Natural killer cell (primary cell): ENCODE data around the gene GRID1. TPM values are rescaled to one million over a fixed set of nuclear protein-coding genes. Genes with fewer than 3 reads are reported as not detected.

Experiments used
- ATAC-seq, 3 donors: fragments of 150-1000 bp in 2 of 3; fragments of 200-7000 bp in 1 of 3; cut with Tn5 transposase; 1 replicate in 1 of 3; 2 replicates in 2 of 3; pipeline ENCODE4 v1.10.0; 2021; ENCODE audit warnings: mild to moderate bottlenecking in 2 of 3, moderate library complexity in 2 of 3
- DNase-seq, 2 donors: peaks; one replicate each; pipeline versions ENCODE4 v3.0.0 to v3.0.0-alpha.2; 2013 to 2021; ENCODE audit warnings: mixed read lengths in 1 of 2
- H3K27ac ChIP-seq: one replicate; pipeline ENCODE4 v1.5.1; 2013; ENCODE audit warnings: mild to moderate bottlenecking, low read length
- H3K27me3 ChIP-seq: one replicate; pipeline ENCODE4 v1.6.1; 2013; ENCODE audit warnings: low read length; ENCODE audit not compliant: control insufficient read depth, insufficient read depth
- H3K36me3 ChIP-seq: one replicate; pipeline ENCODE4 v1.6.1; 2013; ENCODE audit warnings: low read length; ENCODE audit not compliant: control insufficient read depth, insufficient read depth
- H3K4me1 ChIP-seq: one replicate; pipeline ENCODE4 v1.6.1; 2013; ENCODE audit warnings: low read length; ENCODE audit not compliant: control insufficient read depth, insufficient read depth
- H3K4me3 ChIP-seq: one replicate; pipeline ENCODE4 v1.5.1; 2013; ENCODE audit warnings: low read length
- H3K9me3 ChIP-seq: one replicate; pipeline ENCODE4 v1.6.1; 2013; ENCODE audit warnings: low read length; ENCODE audit not compliant: control insufficient read depth, insufficient read depth
- H3K27ac Mint-ChIP-seq, 2 donors: one replicate each; pipeline ENCODE4 v1.8.0; 2022; ENCODE audit warnings: mild to moderate bottlenecking in 2 of 2, mixed read lengths in 2 of 2, moderate library complexity in 1 of 2
- H3K27me3 Mint-ChIP-seq, 2 donors: one replicate each; pipeline ENCODE4 v1.8.0; 2022; ENCODE audit warnings: low read depth in 2 of 2, mixed read lengths in 2 of 2
- H3K36me3 Mint-ChIP-seq: one replicate; pipeline ENCODE4 v1.8.0; 2022; ENCODE audit warnings: mixed read lengths
- H3K4me1 Mint-ChIP-seq, 2 donors: one replicate each; pipeline ENCODE4 v1.8.0; 2022; ENCODE audit warnings: mixed read lengths in 2 of 2
- H3K4me3 Mint-ChIP-seq: one replicate; pipeline ENCODE4 v1.8.0; 2022; ENCODE audit warnings: mild to moderate bottlenecking, moderate library complexity, mixed read lengths
- H3K9me3 Mint-ChIP-seq, 2 donors: one replicate each; pipeline ENCODE4 v1.8.0; 2022; ENCODE audit warnings: mixed read lengths in 2 of 2
- WGBS: methylation state at CpG from one replicate; pipeline ENCODE4 v1.1.7; 2013; ENCODE audit warnings: missing lambda C conversion rate; ENCODE audit not compliant: insufficient coverage; 5-methylcytosine and 5-hydroxymethylcytosine counted together
- intact Hi-C: fragments of 100-400 bp; cut with micrococcal nuclease; formaldehyde crosslinking; loops from one replicate; pipeline ENCODE4 v1.14.2; 2022
- total RNA-seq, 4 donors: library from RNA; stranded (reverse); fragments of 120-200 nt in 1 of 4; gene quantifications; one replicate each; pipeline versions ENCODE4 v1.2.3 to v1.2.4, GENCODE V29; 2013 to 2022
- TF ChIP-seq, protein P1 (sequence below): fragments of 200-600 bp; IDR thresholded peaks from one replicate; pipeline ENCODE4 v1.8.0; 2022; ENCODE audit warnings: antibody characterized with exemption

GRID1 gene
- total RNA-seq, 3 donors from 2014 or later (not counting 1 experiment from before 2014, with no cell fraction given) = not detected

DNA sequence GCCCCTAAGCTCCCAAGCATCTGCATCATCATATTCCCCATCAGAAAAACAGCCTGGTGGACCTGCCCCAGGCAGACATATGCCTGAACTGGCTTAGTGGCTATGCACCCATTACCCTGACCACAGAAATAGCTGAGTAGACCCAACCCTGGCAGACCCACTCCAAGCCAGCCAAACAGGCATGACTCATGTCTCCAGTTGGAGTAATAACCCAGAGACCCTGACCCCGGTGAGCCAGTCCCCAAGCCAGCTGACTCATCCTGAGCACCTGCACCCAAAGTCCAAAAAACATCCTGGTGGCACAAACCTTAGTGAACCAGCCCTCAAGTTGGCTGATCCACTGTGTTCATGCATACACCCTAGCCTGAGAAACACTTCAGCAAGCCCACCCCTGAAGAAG lies 555.9 kb downstream of the GRID1 start:
- no peak for DNase-seq

DNA sequence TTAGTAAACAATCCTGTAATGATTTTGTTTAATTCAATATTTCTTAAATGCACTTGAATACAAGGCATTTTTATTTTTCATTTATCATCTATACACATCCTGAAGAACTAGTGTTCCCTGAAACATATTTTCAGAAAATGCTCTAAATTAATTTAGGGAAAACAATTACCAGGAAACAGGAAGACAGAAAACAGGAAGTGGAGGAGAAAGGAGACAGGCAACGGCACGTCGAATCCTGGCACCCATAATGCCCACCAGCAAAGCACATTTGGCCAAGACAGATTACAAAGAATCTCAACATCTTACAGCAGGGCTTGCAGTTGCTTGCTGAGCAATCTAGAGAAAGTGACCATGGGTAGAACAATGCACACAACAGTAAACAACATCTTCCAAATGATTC lies 571.1 kb downstream of the GRID1 start:
- Mint-ChIP-seq H3K4me3 (no peak overlapping the region), H3K27me3 (peaks cover 0 to 2% of the 10 kb centered on the region in 2 donors)

More for the DNA sequence above, 555.9 kb downstream of the GRID1 start:
- H3K4me3 ChIP-seq = no peak overlapping the region
- no peak overlapping the region for H3K4me3 Mint-ChIP-seq
- no peaks in the 10 kb centered on the region for H3K4me1 ChIP-seq
- intact Hi-C loops = no loop called here
- TF ChIP-seq, protein P1, sequence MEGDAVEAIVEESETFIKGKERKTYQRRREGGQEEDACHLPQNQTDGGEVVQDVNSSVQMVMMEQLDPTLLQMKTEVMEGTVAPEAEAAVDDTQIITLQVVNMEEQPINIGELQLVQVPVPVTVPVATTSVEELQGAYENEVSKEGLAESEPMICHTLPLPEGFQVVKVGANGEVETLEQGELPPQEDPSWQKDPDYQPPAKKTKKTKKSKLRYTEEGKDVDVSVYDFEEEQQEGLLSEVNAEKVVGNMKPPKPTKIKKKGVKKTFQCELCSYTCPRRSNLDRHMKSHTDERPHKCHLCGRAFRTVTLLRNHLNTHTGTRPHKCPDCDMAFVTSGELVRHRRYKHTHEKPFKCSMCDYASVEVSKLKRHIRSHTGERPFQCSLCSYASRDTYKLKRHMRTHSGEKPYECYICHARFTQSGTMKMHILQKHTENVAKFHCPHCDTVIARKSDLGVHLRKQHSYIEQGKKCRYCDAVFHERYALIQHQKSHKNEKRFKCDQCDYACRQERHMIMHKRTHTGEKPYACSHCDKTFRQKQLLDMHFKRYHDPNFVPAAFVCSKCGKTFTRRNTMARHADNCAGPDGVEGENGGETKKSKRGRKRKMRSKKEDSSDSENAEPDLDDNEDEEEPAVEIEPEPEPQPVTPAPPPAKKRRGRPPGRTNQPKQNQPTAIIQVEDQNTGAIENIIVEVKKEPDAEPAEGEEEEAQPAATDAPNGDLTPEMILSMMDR = no peak
- WGBS = 70% methylated on average over 1 of the region's 1 CpG
- no peak for ATAC-seq
- no peaks in the 10 kb centered on the region for H3K36me3 ChIP-seq
- H3K36me3 Mint-ChIP-seq = peaks cover 13% of the 10 kb centered on the region
- H3K9me3 ChIP-seq = peaks cover 11% of the 10 kb centered on the region
- H3K27me3 ChIP-seq = no peaks in the 10 kb centered on the region
- peaks cover 10 to 13% of the 10 kb centered on the region in 2 donors for H3K9me3 Mint-ChIP-seq
- H3K4me1 Mint-ChIP-seq = no peaks in the 10 kb centered on the region
- H3K27ac ChIP-seq = no peak overlapping the region
- no peak overlapping the region for H3K27ac Mint-ChIP-seq
- no peaks in the 10 kb centered on the region for H3K27me3 Mint-ChIP-seq

DNA sequence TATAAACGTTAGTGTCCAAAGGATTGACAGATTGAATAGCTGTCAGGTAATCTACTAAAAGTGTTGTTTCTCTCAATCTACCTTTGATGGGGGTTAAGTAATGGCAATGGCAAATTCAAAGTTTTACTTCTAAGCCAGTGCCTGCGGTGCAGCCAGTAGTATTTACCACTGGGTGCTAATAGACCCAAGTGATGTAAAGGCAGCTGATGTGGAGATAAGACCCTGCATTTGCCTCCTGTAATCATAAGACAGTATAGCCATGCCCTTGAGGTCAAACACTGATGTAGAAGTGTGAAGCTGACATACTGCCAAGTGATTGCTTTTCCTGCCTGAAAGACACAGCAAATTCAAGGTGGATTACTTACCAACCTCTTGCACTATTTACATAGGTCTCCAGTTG lies 572.0 kb downstream of the GRID1 start:
- no peaks in the 10 kb centered on the region for H3K4me1 Mint-ChIP-seq
- Histone ChIP-seq H3K36me3 (no peaks in the 10 kb centered on the region), H3K27me3 (no peaks in the 10 kb centered on the region), H3K9me3 (no peaks in the 10 kb centered on the region), H3K4me3 (no peak overlapping the region), H3K4me1 (no peaks in the 10 kb centered on the region), H3K27ac (no peak overlapping the region)
- TF ChIP-seq, protein P1 = no peak
- no peak for DNase-seq
- no peaks in the 10 kb centered on the region for H3K36me3 Mint-ChIP-seq
- H3K9me3 Mint-ChIP-seq = peaks cover 0 to 3% of the 10 kb centered on the region in 2 donors
- intact Hi-C loops = no loop called here
- no peak overlapping the region for H3K4me3 Mint-ChIP-seq
- peaks cover 0 to 2% of the 10 kb centered on the region in 2 donors for H3K27me3 Mint-ChIP-seq
- no peak for ATAC-seq
- no peak overlapping the region for H3K27ac Mint-ChIP-seq
- WGBS = 91% methylated on average over 2 of the region's 2 CpGs

More for the DNA sequence above, 571.1 kb downstream of the GRID1 start:
- Mint-ChIP-seq H3K9me3 (peaks cover 0 to 3% of the 10 kb centered on the region in 2 donors), H3K27ac (no peak overlapping the region), H3K36me3 (no peaks in the 10 kb centered on the region), H3K4me1 (no peaks in the 10 kb centered on the region)
- 30% methylated on average over 2 of the region's 3 CpGs for WGBS
- Histone ChIP-seq H3K4me3 (no peak overlapping the region), H3K4me1 (no peaks in the 10 kb centered on the region), H3K36me3 (no peaks in the 10 kb centered on the region), H3K9me3 (no peaks in the 10 kb centered on the region), H3K27me3 (no peaks in the 10 kb centered on the region), H3K27ac (no peak overlapping the region)
- TF ChIP-seq, protein P1 = no peak
- no peak for ATAC-seq
- intact Hi-C loops = no loop called here
- no peak for DNase-seq

DNA sequence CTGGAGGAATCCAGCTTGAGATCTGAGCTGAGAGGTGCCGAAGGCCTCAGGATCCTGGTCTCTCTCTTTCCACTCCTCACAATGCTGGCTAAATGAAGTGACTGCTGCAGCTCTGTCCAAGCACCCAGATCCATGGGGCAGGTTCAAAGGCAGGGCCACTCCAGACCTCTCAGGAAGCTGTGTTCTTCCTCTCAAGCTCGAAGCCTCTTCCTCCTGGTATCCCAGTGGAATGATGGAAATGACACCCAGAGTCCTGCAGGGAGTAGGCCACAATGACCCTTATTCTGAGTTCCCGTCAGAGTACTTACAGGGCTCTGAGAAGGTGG lies 574.1 kb downstream of the GRID1 start:
- 80% methylated on average over 3 of the region's 3 CpGs for WGBS
- Mint-ChIP-seq H3K4me1 (no peaks in the 10 kb centered on the region), H3K36me3 (no peaks in the 10 kb centered on the region), H3K9me3 (peaks cover 0 to 3% of the 10 kb centered on the region in 2 donors), H3K4me3 (no peak overlapping the region), H3K27me3 (no peaks in the 10 kb centered on the region), H3K27ac (no peak overlapping the region)
- no peaks in the 10 kb centered on the region for H3K4me1 ChIP-seq
- TF ChIP-seq, protein P1 = no peak
- H3K4me3 ChIP-seq = no peak overlapping the region
- no peaks in the 10 kb centered on the region for H3K9me3 ChIP-seq
- H3K27me3 ChIP-seq = no peaks in the 10 kb centered on the region
- no peak for DNase-seq
- intact Hi-C loops = no loop called here
- H3K27ac ChIP-seq = no peak overlapping the region
- no peaks in the 10 kb centered on the region for H3K36me3 ChIP-seq
- ATAC-seq = no peak
